Endothelial cell (in vitro differentiated cells): Measurements from ENCODE around the gene MTCP1. TPM values are rescaled to one million over a fixed set of nuclear protein-coding genes. Genes with fewer than 3 reads are reported as not detected.
A peak's percentile ranks its signal among the peaks of the same experiment; 100 is the strongest.

ENCODE experiments used
- DNase-seq: peaks from one replicate; pipeline ENCODE4 v3.0.0; 2021; ENCODE audit warnings: low spot score
- H3K27ac Mint-ChIP-seq: one replicate; pipeline ENCODE4 v1.8.0; 2021; ENCODE audit warnings: mixed read lengths, inconsistent platforms; ENCODE audit not compliant: unreplicated experiment
- H3K27me3 Mint-ChIP-seq: one replicate; pipeline ENCODE4 v1.8.0; 2021; ENCODE audit warnings: mild to moderate bottlenecking, moderate library complexity, mixed read lengths, inconsistent platforms; ENCODE audit not compliant: unreplicated experiment
- H3K36me3 Mint-ChIP-seq: one replicate; pipeline ENCODE4 v1.8.0; 2021; ENCODE audit warnings: mild to moderate bottlenecking, low read depth, mixed read lengths, inconsistent platforms; ENCODE audit not compliant: unreplicated experiment
- H3K4me1 Mint-ChIP-seq: one replicate; pipeline ENCODE4 v1.8.0; 2021; ENCODE audit warnings: mild to moderate bottlenecking, mixed read lengths, inconsistent platforms; ENCODE audit not compliant: unreplicated experiment
- H3K4me3 Mint-ChIP-seq: one replicate; pipeline ENCODE4 v1.8.0; 2021; ENCODE audit warnings: mild to moderate bottlenecking, mixed read lengths, inconsistent platforms; ENCODE audit not compliant: unreplicated experiment
- H3K9me3 Mint-ChIP-seq: one replicate; pipeline ENCODE4 v1.8.0; 2021; ENCODE audit warnings: mixed read lengths, inconsistent platforms; ENCODE audit not compliant: unreplicated experiment
- CTCF ChIP-seq: fragments of 200-600 bp; sonication (generic); IDR thresholded peaks from one replicate; pipeline ENCODE4 v1.5.0; 2021; ENCODE audit warnings: antibody characterized with exemption; ENCODE audit not compliant: unreplicated experiment
- total RNA-seq: library from RNA; stranded (reverse); fragmentation: NEBNext Ultra II Directional; extraction: Animal tissue kit (Norgen Biotek cat#: 25700); gene quantifications from one replicate; pipeline ENCODE4 v1.2.1, GENCODE V29; 2021; ENCODE audit not compliant: unreplicated experiment

Gene MTCP1
- total RNA-seq, 1 donor from 2014 or later, result 15.2 TPM

- no peak for DNase-seq
- Mint-ChIP-seq H3K27me3 (no peaks in the 10 kb centered on the region), H3K9me3 (no peaks in the 10 kb centered on the region), H3K4me1 (no peaks in the 10 kb centered on the region), H3K36me3 (peaks cover 8% of the 10 kb centered on the region), H3K4me3 (no peak overlapping the region), H3K27ac (no peak overlapping the region)
- TF ChIP-seq CTCF, result no peak
These were observed 16.7 kb downstream of the MTCP1 start for GRCh38 chrX:155054255-155054654.

- TF ChIP-seq CTCF, result no peak
- Mint-ChIP-seq H3K9me3 (no peaks in the 10 kb centered on the region), H3K4me1 (no peaks in the 10 kb centered on the region), H3K27ac (no peak overlapping the region), H3K36me3 (peaks cover 8% of the 10 kb centered on the region), H3K27me3 (peaks cover 3% of the 10 kb centered on the region), H3K4me3 (no peak overlapping the region)
- no peak for DNase-seq
These were observed 17.3 kb downstream of the MTCP1 start for GRCh38 chrX:155053656-155054055.

- H3K27me3 Mint-ChIP-seq, result peaks cover 3% of the 10 kb centered on the region
- no peak for DNase-seq
- no peak for TF ChIP-seq CTCF
- peaks cover 8% of the 10 kb centered on the region for H3K36me3 Mint-ChIP-seq
- H3K4me1 Mint-ChIP-seq, result no peaks in the 10 kb centered on the region
- H3K9me3 Mint-ChIP-seq, result no peaks in the 10 kb centered on the region
- H3K4me3 Mint-ChIP-seq, result no peak overlapping the region
- no peak overlapping the region for H3K27ac Mint-ChIP-seq
These were observed 18.0 kb downstream of the MTCP1 start for GRCh38 chrX:155052738-155053498.

- no peak for TF ChIP-seq CTCF
- Mint-ChIP-seq H3K27ac (no peak overlapping the region), H3K4me3 (no peak overlapping the region), H3K36me3 (peaks cover 11% of the 10 kb centered on the region), H3K27me3 (peaks cover 3% of the 10 kb centered on the region), H3K9me3 (no peaks in the 10 kb centered on the region), H3K4me1 (no peaks in the 10 kb centered on the region)
- DNase-seq, result peak; percentile 66
These were observed 21.8 kb downstream of the MTCP1 start for GRCh38 chrX:155048977-155049619.
